Measurements from ENCODE around the gene C6orf136. TPM values are rescaled to one million over a fixed set of nuclear protein-coding genes. Genes with fewer than 3 reads are reported as not detected.

The C6orf136 gene
- total RNA-seq (2022; extraction: Qiagen RNA extraction; ENCODE audit: low read depth), result 8.5 to 13.8 TPM (median 13.7 TPM) in 5 replicates

GRCh38 chr6:30646450-30647241, at the start of gene C6orf136:
C6orf136 (plus strand) TSS chr6:30647133; CDS start chr6:30647232, 99 bp downstream.

GRCh38 chr6:30616811-30617564, 29.9 kb upstream of the C6orf136 start, which contains the start of gene PPP1R10:
PPP1R10 (minus strand) TSS chr6:30617243; CDS start chr6:30609944, 7,299 bp downstream.

GRCh38 chr6:30617565-30618269, 29.2 kb upstream of the C6orf136 start, which contains the start of gene MRPS18B:
MRPS18B (plus strand) TSS chr6:30617840; CDS start chr6:30617866, 26 bp downstream.

GRCh38 chr6:30626484-30627366, 20.2 kb upstream of the C6orf136 start, which contains the start of gene ATAT1:
ATAT1 (plus strand) TSS chr6:30626874.

GRCh38 chr6:30672445-30673253, 25.7 kb downstream of the C6orf136 start, which contains the start of gene DHX16:
DHX16 (minus strand) TSS chr6:30673006; CDS start chr6:30672841, 165 bp downstream.

GRCh38 chr6:30686009-30686907, 39.3 kb downstream of the C6orf136 start, which contains the start of gene PPP1R18:
PPP1R18 (minus strand) TSS chr6:30686645; CDS start chr6:30686018, 627 bp downstream.

GRCh38 chr6:30690403-30691207, 43.7 kb downstream of the C6orf136 start, which contains the start of gene NRM:
NRM (minus strand) TSS chr6:30690984; CDS start chr6:30690974, 10 bp downstream.

Other genes starting within 250 kb of the C6orf136 start
- 62.1 to 69.3 TPM (median 62.6 TPM) in 5 replicates for gene HLA-E, start 157.6 kb upstream of the C6orf136 start, total RNA-seq (2022; extraction: Qiagen RNA extraction; ENCODE audit: low read depth)
- 30.5 to 38.6 TPM (median 34.5 TPM) in 5 replicates for gene GNL1, start 90.6 kb upstream of the C6orf136 start, total RNA-seq (2022; extraction: Qiagen RNA extraction; ENCODE audit: low read depth)
- gene PRR3, start 89.8 kb upstream of the C6orf136 start, total RNA-seq (2022; extraction: Qiagen RNA extraction; ENCODE audit: low read depth), result 14.6 to 17.0 TPM (median 15.0 TPM) in 5 replicates
- gene ABCF1, start 75.7 kb upstream of the C6orf136 start, total RNA-seq (2022; extraction: Qiagen RNA extraction; ENCODE audit: low read depth), result 50.8 to 66.2 TPM (median 55.3 TPM) in 5 replicates
- 30.6 to 52.8 TPM (median 34.0 TPM) in 5 replicates for gene PPP1R10, start 29.9 kb upstream of the C6orf136 start, total RNA-seq (2022; extraction: Qiagen RNA extraction; ENCODE audit: low read depth)
- 72.7 to 109 TPM (median 74.8 TPM) in 5 replicates for gene MRPS18B, start 29.3 kb upstream of the C6orf136 start, total RNA-seq (2022; extraction: Qiagen RNA extraction; ENCODE audit: low read depth)
- gene ATAT1, start 20.3 kb upstream of the C6orf136 start, total RNA-seq (2022; extraction: Qiagen RNA extraction; ENCODE audit: low read depth), result 5.1 to 6.5 TPM (median 6.0 TPM) in 5 replicates
- gene DHX16, start 25.9 kb downstream of the C6orf136 start, total RNA-seq (2022; extraction: Qiagen RNA extraction; ENCODE audit: low read depth), result 25.8 to 30.1 TPM (median 28.8 TPM) in 5 replicates
- gene PPP1R18, start 39.5 kb downstream of the C6orf136 start, total RNA-seq (2022; extraction: Qiagen RNA extraction; ENCODE audit: low read depth), result 42.8 to 50.5 TPM (median 45.3 TPM) in 5 replicates
- 22.2 to 29.6 TPM (median 27.7 TPM) in 5 replicates for gene NRM, start 43.9 kb downstream of the C6orf136 start, total RNA-seq (2022; extraction: Qiagen RNA extraction; ENCODE audit: low read depth)
- 16.3 to 19.0 TPM (median 18.2 TPM) in 5 replicates for gene MDC1, start 70.1 kb downstream of the C6orf136 start, total RNA-seq (2022; extraction: Qiagen RNA extraction; ENCODE audit: low read depth)
- 755 to 974 TPM (median 943 TPM) in 5 replicates for gene TUBB, start 73.2 kb downstream of the C6orf136 start, total RNA-seq (2022; extraction: Qiagen RNA extraction; ENCODE audit: low read depth)
- gene FLOT1, start 95.6 kb downstream of the C6orf136 start, total RNA-seq (2022; extraction: Qiagen RNA extraction; ENCODE audit: low read depth), result 77.3 to 97.3 TPM (median 91.8 TPM) in 5 replicates
- gene IER3, start 97.4 kb downstream of the C6orf136 start, total RNA-seq (2022; extraction: Qiagen RNA extraction; ENCODE audit: low read depth), result 117 to 167 TPM (median 156 TPM) in 5 replicates
- 46.0 to 54.9 TPM (median 48.9 TPM) in 5 replicates for gene DDR1, start 237.4 kb downstream of the C6orf136 start, total RNA-seq (2022; extraction: Qiagen RNA extraction; ENCODE audit: low read depth)

Measured in A549 treated with CpdA at 1 μM for 4 hours (cell line).